ENCODE measurements around the gene LPAR3.
A peak's percentile ranks its signal among the peaks of the same experiment; 100 is the strongest.
"Not testable (repeated sequence)": the region's sequence is repeated elsewhere in the genome, so short reads cannot be mapped to it uniquely, and the experiment has no call there.

LPAR3 gene

GRCh38 chr1:84892705-84893618 lies at the start of gene LPAR3:
Gene LPAR3, minus strand, starts transcription at chr1:84893206. Its CDS starts 27,086 bp downstream, at chr1:84866120.
- DNase-seq, result peak; percentile 14

DNA sequence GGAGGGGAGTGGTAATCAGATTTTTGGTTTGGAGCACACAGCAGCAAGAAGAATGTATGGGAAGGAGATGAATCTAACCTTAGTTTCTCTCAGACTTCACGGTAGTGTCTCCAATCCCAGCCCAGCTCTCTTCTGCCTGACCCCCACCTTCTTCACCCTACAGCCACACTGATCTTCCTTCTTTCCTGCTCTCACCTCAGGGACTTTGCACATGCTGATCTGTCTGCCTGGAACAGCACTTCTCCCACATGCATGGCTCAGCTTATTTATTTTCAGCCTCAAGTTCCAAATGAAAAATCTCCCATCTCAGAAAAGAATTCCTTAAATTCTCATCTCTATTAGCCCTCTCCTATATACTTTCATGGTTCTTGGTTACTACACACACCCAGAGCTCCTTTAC lies 48.8 kb upstream of the LPAR3 start:
- no peak for DNase-seq

DNA sequence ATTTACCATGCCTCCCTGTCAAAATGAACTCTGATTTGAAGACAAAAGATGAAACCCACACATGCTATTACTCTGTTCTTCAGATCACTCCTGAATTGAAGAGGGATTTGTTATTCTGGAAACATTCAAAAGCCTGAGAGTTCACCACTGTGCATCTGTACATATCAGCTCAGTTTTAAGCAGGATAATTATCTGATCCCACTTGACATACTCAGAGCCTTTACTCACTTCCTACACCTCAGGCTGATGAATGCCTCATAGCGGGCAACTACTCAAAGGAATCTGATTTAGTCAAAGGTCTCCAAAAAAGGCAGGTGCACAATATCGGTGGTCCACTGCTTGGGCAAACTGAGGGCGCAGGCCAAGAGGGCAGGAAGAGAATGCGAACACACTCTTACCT lies 47.5 kb upstream of the LPAR3 start:
- no peak for DNase-seq

DNA sequence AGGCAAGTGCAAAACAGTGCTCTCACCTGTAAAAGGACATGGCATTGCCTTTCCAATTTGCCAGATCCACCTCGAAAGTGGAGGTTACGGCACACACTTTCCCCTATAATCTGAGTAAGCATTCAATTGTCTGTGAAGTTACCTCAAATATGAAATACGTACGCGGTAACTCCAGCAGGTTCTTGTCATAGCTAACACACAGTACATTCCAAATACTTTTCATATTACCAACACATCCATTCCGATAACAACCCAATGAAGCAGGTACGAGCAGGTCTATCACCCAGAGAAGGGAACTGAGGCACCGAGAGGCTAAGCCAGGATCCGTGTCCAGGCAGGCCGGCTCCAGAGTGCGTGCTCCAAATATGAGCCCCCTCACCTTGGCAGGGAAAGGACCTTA lies 46.8 kb upstream of the LPAR3 start:
- DNase-seq, result no peak

DNA sequence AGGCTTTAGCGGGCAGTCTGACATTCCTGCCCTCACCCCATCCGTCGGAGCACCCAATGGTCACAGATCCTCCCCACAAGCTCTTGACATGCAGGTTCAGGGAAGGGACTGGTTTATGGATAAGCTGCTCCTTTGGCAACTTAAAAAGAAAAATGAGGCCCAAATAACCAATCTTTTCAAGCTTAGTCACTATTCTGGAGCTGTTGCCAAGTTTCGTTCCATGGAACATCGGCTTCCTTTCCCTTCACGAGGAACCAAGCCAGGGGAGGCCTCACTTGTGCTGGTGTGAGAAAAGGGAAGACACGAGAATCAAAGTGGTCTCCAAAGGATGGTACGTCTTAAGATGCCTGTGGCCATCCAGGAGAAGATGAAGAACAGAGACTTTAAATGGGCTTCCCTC lies 46.1 kb upstream of the LPAR3 start:
- no peak for DNase-seq

- no peak for DNase-seq
These were observed 43.3 kb upstream of the LPAR3 start for GRCh38 chr1:84936116-84936810.

GRCh38 chr1:84933011-84933611 lies 40.1 kb upstream of the LPAR3 start:
- no peak for DNase-seq

DNA sequence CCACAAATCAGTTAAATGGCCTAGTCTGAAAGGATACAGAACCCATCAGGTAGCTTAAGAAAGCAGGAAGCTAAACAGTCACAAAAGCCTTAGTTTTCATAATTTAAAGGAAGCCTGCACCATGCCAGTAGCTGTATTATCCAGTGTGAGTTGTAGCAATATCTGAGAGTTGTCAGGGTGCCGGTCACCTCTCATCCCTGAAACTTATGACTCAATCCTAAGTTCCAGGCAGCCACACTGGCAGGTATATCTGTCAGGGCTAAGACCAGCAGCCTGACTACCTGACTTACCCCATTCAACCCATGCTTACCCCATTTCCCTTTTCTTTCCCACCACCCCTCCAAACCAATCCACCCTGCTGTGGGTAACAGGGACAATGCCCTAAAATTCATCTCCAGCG lies 37.8 kb upstream of the LPAR3 start:
- no peak for DNase-seq

DNA sequence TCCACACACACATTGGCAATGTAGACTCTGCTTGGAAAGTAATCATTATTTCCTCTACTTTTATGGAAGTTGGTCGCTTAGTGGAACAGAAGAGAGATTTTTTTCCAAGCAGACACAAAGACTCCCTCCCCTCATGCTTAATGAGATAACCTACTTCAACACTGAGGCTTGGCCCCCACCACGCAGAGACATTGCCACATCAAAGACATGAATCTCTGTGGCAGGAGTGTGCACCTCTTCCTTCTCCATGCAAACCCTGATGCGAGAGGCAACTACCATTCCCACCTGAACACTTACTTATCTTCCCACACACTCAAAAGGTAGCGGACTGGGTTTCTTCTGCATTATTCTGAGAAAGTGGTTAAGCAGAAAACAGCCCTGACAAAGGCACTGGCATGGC lies 37.3 kb upstream of the LPAR3 start:
- no peak for DNase-seq

GRCh38 chr1:84929581-84929980 lies 36.6 kb upstream of the LPAR3 start:
- DNase-seq, result no peak

GRCh38 chr1:84928979-84929378 lies 36.0 kb upstream of the LPAR3 start:
- no peak for DNase-seq

DNA sequence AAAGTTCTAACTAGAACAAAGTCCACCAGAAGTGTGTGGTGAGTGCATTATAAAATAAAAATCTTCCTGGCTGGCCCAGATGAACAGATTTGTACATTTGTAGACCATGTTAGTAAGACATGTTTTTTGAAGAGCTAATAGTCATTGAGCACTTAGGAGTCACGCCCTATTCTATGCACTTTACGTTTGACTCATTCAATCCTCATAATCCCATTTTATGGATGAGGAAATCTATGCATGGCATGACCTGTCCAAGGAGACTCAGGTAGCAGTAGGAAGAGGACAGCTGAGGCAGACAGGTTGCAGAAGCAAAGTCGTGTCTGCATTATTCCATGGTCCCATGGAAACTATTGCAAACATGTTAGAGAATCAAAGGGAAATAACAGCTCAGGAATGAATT lies 30.3 kb upstream of the LPAR3 start:
- DNase-seq, result no peak

- DNase-seq, result no peak
These were observed 27.2 kb upstream of the LPAR3 start for GRCh38 chr1:84920159-84920558.

DNA sequence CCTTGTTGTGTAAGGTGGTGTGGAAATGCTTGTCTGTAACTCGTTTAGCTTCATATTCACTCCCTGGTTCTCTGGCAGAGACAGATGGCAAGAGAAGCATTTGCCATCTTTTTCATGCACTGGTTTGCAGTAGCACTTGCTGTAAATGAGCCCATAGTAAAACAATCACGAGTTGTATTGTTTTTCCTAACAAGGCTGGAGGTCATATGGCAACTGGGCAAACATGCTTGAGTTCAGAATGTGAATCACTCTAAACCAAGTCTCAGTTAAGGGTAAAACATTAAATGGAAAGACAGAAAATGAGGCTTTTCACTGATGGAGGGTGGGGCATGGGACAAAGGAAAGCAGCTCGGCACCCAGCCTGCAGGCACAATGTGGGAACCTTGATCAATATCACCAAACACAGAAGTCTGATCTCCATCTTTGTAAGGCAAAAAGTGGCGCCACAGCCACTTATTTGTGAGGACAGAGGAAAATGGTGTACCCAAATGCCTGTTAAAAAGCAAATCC lies 26.5 kb upstream of the LPAR3 start:
- no peak for DNase-seq

GRCh38 chr1:84918726-84919336 lies 25.8 kb upstream of the LPAR3 start:
- DNase-seq, result no peak

- no peak for DNase-seq
These were observed 23.9 kb upstream of the LPAR3 start for GRCh38 chr1:84916897-84917296.

GRCh38 chr1:84913555-84913892 lies 20.5 kb upstream of the LPAR3 start:
- DNase-seq, result no peak

- DNase-seq, result no peak
These were observed 19.9 kb upstream of the LPAR3 start for GRCh38 chr1:84912726-84913554.

DNA sequence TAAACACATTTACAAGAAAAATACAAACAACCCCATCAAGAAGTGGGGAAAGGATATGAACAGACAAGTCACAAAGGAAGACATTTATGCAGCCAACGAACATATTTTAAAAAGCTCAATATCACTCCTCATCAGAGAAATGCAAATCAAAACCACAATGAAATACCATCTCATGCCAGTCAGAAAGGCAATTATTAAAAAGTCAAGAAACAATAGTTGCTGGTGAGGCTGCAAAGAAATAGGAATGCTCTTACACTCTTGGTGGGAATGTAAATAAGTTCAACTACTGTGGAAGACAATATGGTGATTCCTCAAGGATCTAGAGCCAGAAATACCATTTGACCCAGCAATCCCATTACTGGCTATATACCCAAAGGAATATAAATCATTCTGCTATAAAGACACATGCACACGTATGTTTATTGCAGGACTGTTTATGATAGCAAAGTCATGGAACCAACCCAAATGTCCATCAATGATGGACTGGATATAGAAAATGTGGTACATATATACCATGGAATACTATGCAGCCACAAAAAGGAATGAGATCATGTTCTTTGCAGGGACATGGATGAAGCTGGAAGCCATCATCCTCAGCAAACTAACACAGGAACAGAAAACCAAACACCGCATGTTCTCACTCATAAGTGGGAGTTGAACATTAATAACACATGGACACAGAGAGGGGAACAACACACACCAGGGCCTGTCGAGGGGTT lies 15.9 kb upstream of the LPAR3 start:
- DNase-seq, result not testable (repeated sequence)

GRCh38 chr1:84907095-84907827 lies 14.3 kb upstream of the LPAR3 start:
- no peak for DNase-seq

GRCh38 chr1:84902727-84903126 lies 9.7 kb upstream of the LPAR3 start:
- DNase-seq, result not testable (repeated sequence)

Data from stimulated activated CD4-positive, alpha-beta T cell treated with anti-CD3 and anti-CD28 coated beads, Interleukin-12 subunit alpha, Interleukin-12 subunit beta, amount 100 ng/mL, for 4 hours (primary cell).